IMR-90 (cell line): ENCODE data around the gene ZNF467. TPM values are rescaled to one million over a fixed set of nuclear protein-coding genes. Genes with fewer than 3 reads are reported as not detected.

Source experiments
- ATAC-seq: fragments of 200-7000 bp; cut with Tn5 transposase; 2 replicates; pipeline ENCODE4 v1.9.1; 2020; ENCODE audit warnings: low read depth, mild to moderate bottlenecking, moderate library complexity
- BruUV-seq: library from RNA; stranded (reverse); fragments of 400-500 nt; replicated peaks from 2 replicates; lab custom pipeline; 2021; lab: Mats Ljungman, UMichigan
- CTCF ChIA-PET: fragments of 300-600 bp; formaldehyde crosslinking; extraction: SDS; loops from one replicate; lab custom pipeline; 2021; ENCODE audit warnings: antibody characterized with exemption; lab: Yijun Ruan, JAX
- POLR2A ChIA-PET: fragments of 300-600 bp; sonication (Branson Sonifier 250); formaldehyde crosslinking; loops from one replicate; lab custom pipeline; 2022; ENCODE audit warnings: antibody characterized with exemption; ENCODE audit not compliant: unreplicated experiment; lab: Charles Lee
- DNase-seq: peaks from one replicate; pipeline ENCODE4 v3.0.0; 2013
- H2AFZ ChIP-seq: replicated peaks from 2 replicates; pipeline ENCODE3; 2013; ENCODE audit warnings: low read length, mild to moderate bottlenecking; ENCODE audit not compliant: poor library complexity
- H2AK5ac ChIP-seq: 2 replicates; pipeline ENCODE4 v1.6.1; 2013; ENCODE audit warnings: low read depth, low read length, inconsistent platforms
- H2AK9ac ChIP-seq: replicated peaks from 2 replicates; pipeline ENCODE3; 2013; ENCODE audit warnings: mild to moderate bottlenecking, low read depth, low read length, moderate library complexity; ENCODE audit not compliant: poor library complexity
- H2BK120ac ChIP-seq: 2 replicates; pipeline ENCODE4 v1.6.1; 2013; ENCODE audit warnings: low read depth, low read length, inconsistent platforms
- H2BK15ac ChIP-seq: 3 replicates; pipeline ENCODE4 v1.6.1; 2013; ENCODE audit warnings: low read depth, low read length, inconsistent platforms
- H2BK20ac ChIP-seq: 2 replicates; pipeline ENCODE4 v1.6.1; 2013; ENCODE audit warnings: low read depth, mild to moderate bottlenecking, inconsistent platforms, low read length, moderate library complexity
- H2BK5ac ChIP-seq: 2 replicates; pipeline ENCODE4 v1.6.1; 2013; ENCODE audit warnings: mild to moderate bottlenecking, low read depth, low read length, inconsistent platforms; ENCODE audit not compliant: poor library complexity, severe bottlenecking
- H3K14ac ChIP-seq: replicated peaks from 2 replicates; pipeline ENCODE4 v1.6.1; 2013; ENCODE audit warnings: low read depth, low read length, inconsistent platforms
- H3K18ac ChIP-seq: 2 replicates; pipeline ENCODE4 v1.6.1; 2013; ENCODE audit warnings: low read depth, low read length, control low read depth
- H3K23ac ChIP-seq: 2 replicates; pipeline ENCODE4 v1.6.1; 2013; ENCODE audit warnings: low read depth, low read length, inconsistent platforms
- H3K27ac ChIP-seq: 2 replicates; pipeline ENCODE4 v1.5.1; 2013; ENCODE audit warnings: mild to moderate bottlenecking, control low read depth, low read length; ENCODE audit not compliant: insufficient read depth
- H3K27me3 ChIP-seq: 2 replicates; pipeline ENCODE4 v1.6.1; 2013; ENCODE audit warnings: low read length; ENCODE audit not compliant: control insufficient read depth, insufficient read depth
- H3K36me3 ChIP-seq: 2 replicates; pipeline ENCODE4 v1.6.1; 2013; ENCODE audit warnings: low read length, mixed read lengths; ENCODE audit not compliant: control insufficient read depth, insufficient read depth
- H3K4ac ChIP-seq: 2 replicates; pipeline ENCODE4 v1.6.1; 2013; ENCODE audit warnings: low read depth, low read length, inconsistent platforms
- H3K4me1 ChIP-seq: 2 replicates; pipeline ENCODE4 v1.6.1; 2013; ENCODE audit warnings: low read length, mixed read lengths; ENCODE audit not compliant: control insufficient read depth, insufficient read depth
- H3K4me2 ChIP-seq: 2 replicates; pipeline ENCODE4 v1.6.1; 2013; ENCODE audit warnings: low read depth, mild to moderate bottlenecking, control low read depth, low read length, moderate library complexity
- H3K4me3 ChIP-seq: 2 replicates; pipeline ENCODE4 v1.5.1; 2013; ENCODE audit warnings: low read depth, mild to moderate bottlenecking, control low read depth, low read length, moderate library complexity; ENCODE audit not compliant: insufficient read depth
- H3K56ac ChIP-seq: 2 replicates; pipeline ENCODE4 v1.6.1; 2013; ENCODE audit warnings: low read length, inconsistent platforms; ENCODE audit not compliant: insufficient read depth; ENCODE audit errors: extremely low read depth
- H3K79me1 ChIP-seq, 2 experiments: 2 replicates each; pipeline ENCODE4 v1.6.1; 2013; ENCODE audit warnings: low read length in 2 of 2, inconsistent platforms in 1 of 2, low read depth in 1 of 2
- H3K9ac ChIP-seq: 2 replicates; pipeline ENCODE4 v1.6.1; 2013; ENCODE audit warnings: low read depth, low read length, control low read depth
- H3K9me1 ChIP-seq: 2 replicates; pipeline ENCODE4 v1.6.1; 2013; ENCODE audit warnings: low read length, inconsistent platforms; ENCODE audit not compliant: insufficient read depth
- H3K9me3 ChIP-seq: 2 replicates; pipeline ENCODE4 v1.6.1; 2013; ENCODE audit warnings: low read length; ENCODE audit not compliant: control insufficient read depth, insufficient read depth
- H4K20me1 ChIP-seq: 2 replicates; pipeline ENCODE4 v1.6.1; 2013; ENCODE audit warnings: low read length, inconsistent platforms; ENCODE audit not compliant: insufficient read depth
- H4K5ac ChIP-seq: 2 replicates; pipeline ENCODE4 v1.6.1; 2013; ENCODE audit warnings: mild to moderate bottlenecking, low read depth, low read length, control low read depth
- H4K8ac ChIP-seq, 2 experiments: 2 replicates each; pipeline ENCODE4 v1.6.1; 2013; ENCODE audit warnings: low read depth in 2 of 2, low read length in 2 of 2, control low read depth in 1 of 2, inconsistent platforms in 1 of 2
- H4K91ac ChIP-seq: 2 replicates; pipeline ENCODE4 v1.6.1; 2013; ENCODE audit warnings: low read depth, low read length, inconsistent platforms; ENCODE audit not compliant: insufficient read depth
- BHLHE40 ChIP-seq: fragments of 150-350 bp; IDR thresholded peaks from 2 replicates; pipeline ENCODE4 v1.6.1; 2016; ENCODE audit warnings: mild to moderate bottlenecking, low read depth, low read length
- CEBPB ChIP-seq: IDR thresholded peaks from 2 replicates; pipeline ENCODE4 v1.6.1; 2012; ENCODE audit warnings: low read depth, low read length, improper control_type of control experiment
- CHD1 ChIP-seq: IDR thresholded peaks from 2 replicates; pipeline ENCODE4 v1.6.1; 2012; ENCODE audit warnings: low read depth, low read length, improper control_type of control experiment
- ELK1 ChIP-seq: fragments of 150-350 bp; IDR thresholded peaks from 2 replicates; pipeline ENCODE4 v1.6.1; 2016; ENCODE audit warnings: low read depth, mild to moderate bottlenecking, low read length, moderate library complexity, borderline replicate concordance
- FOS ChIP-seq: fragments of 150-350 bp; IDR thresholded peaks from 2 replicates; pipeline ENCODE4 v1.6.1; 2016; ENCODE audit warnings: low read depth, low read length
- MAFK ChIP-seq: IDR thresholded peaks from 2 replicates; pipeline ENCODE4 v1.6.1; 2012; ENCODE audit warnings: low read depth, low read length, improper control_type of control experiment
- MAZ ChIP-seq: IDR thresholded peaks from 2 replicates; pipeline ENCODE4 v1.6.1; 2012; ENCODE audit warnings: low read depth, mild to moderate bottlenecking, low read length, improper control_type of control experiment, moderate library complexity, borderline replicate concordance
- MXI1 ChIP-seq: IDR thresholded peaks from 2 replicates; pipeline ENCODE4 v1.6.1; 2012; ENCODE audit warnings: low read depth, mild to moderate bottlenecking, low read length, moderate library complexity, borderline replicate concordance
- NFE2L2 ChIP-seq: fragments of 150-350 bp; IDR thresholded peaks from 2 replicates; pipeline ENCODE4 v1.6.1; 2016; ENCODE audit warnings: low read depth, mild to moderate bottlenecking, low read length
- POLR2A ChIP-seq: IDR thresholded peaks from 2 replicates; pipeline ENCODE4 v1.6.1; 2012; ENCODE audit warnings: mild to moderate bottlenecking, low read depth, low read length
- RAD21 ChIP-seq: IDR thresholded peaks from 2 replicates; pipeline ENCODE4 v1.6.1; 2012; ENCODE audit warnings: low read length, improper control_type of control experiment
- RCOR1 ChIP-seq: IDR thresholded peaks from 2 replicates; pipeline ENCODE4 v1.6.1; 2012; ENCODE audit warnings: mild to moderate bottlenecking, low read length, improper control_type of control experiment; ENCODE audit not compliant: insufficient replicate concordance
- RFX5 ChIP-seq: IDR thresholded peaks from 2 replicates; pipeline ENCODE4 v1.8.0; 2012; ENCODE audit warnings: low read depth, mild to moderate bottlenecking, low read length, moderate library complexity
- SMC3 ChIP-seq: fragments of 150-350 bp; IDR thresholded peaks from 2 replicates; pipeline ENCODE4 v1.6.1; 2016; ENCODE audit warnings: low read depth, mild to moderate bottlenecking, antibody characterized with exemption, low read length, moderate library complexity
- WGBS, 2 experiments: methylation state at CpG; one replicate each; pipeline versions ENCODE4 v1.1.5 to v1.1.7; 2013; ENCODE audit warnings: missing lambda C conversion rate in 2 of 2; ENCODE audit not compliant: insufficient read length in 1 of 2; ENCODE audit errors: extremely low coverage in 2 of 2; 5-methylcytosine and 5-hydroxymethylcytosine counted together
- dilution Hi-C: fragments of 300-500 bp; cut with HindIII; formaldehyde crosslinking; loops from one replicate; pipeline ENCODE4 v1.14.3; 2018; ENCODE audit warnings: low sequenced_read_pairs; ENCODE audit not compliant: unreplicated experiment
- in situ Hi-C: fragments of 300-500 bp; cut with MboI; formaldehyde crosslinking; loops from 3 replicates; pipeline ENCODE4 v1.14.3; 2019; ENCODE audit warnings: low sequenced_read_pairs, inconsistent platforms, mixed read lengths
- intact Hi-C: fragments of 100-400 bp; cut with micrococcal nuclease; formaldehyde crosslinking; loops from 2 replicates; pipeline ENCODE4 v1.10.0; 2022
- polyA plus RNA-seq, 3 experiments: library from polyadenylated mRNA; depleted of rRNA; stranded (reverse); fragments of >200 nt; gene quantifications; 2 replicates each; pipeline ENCODE4 v1.2.3, GENCODE V29; 2012; ENCODE audit warnings: low replicate concordance in 1 of 3
- total RNA-seq: library from RNA; depleted of rRNA; stranded (reverse); fragments of >200 nt; gene quantifications from 2 replicates; pipeline ENCODE4 v1.2.3, GENCODE V29; 2012
- TF ChIP-seq, protein P1 (sequence below): conservative IDR thresholded peaks from 2 replicates; pipeline ENCODE4 v1.5.1; 2012; ENCODE audit warnings: mild to moderate bottlenecking, low read depth, low read length, improper control_type of control experiment
- TF ChIP-seq, protein P2 (sequence below): fragments of 150-350 bp; IDR thresholded peaks from 2 replicates; pipeline ENCODE4 v1.6.1; 2017; ENCODE audit warnings: mild to moderate bottlenecking, antibody characterized with exemption, low read length, low read depth

Gene ZNF467
- total and polyA plus RNA-seq, 2 of the 4 experiments (the other 2 are of a cell fraction), result 0.67 TPM; not detected in 1

- Histone ChIP-seq H3K18ac (no peak overlapping the region), H4K20me1 (peaks cover 4% of the 10 kb centered on the region), H3K27ac (no peak overlapping the region), H4K8ac (no peak overlapping the region), H4K91ac (no peak overlapping the region), H3K4ac (no peak overlapping the region), H2AK5ac (no peak overlapping the region), H3K23ac (no peak overlapping the region), H3K4me1 (no peaks in the 10 kb centered on the region; the same call in 1 of the 2 replicates), H2BK120ac (no peak overlapping the region), H2BK5ac (no peak overlapping the region), H2AK9ac (no peak overlapping the region), H2BK20ac (no peak overlapping the region), H2AFZ (no peak overlapping the region), H3K14ac (no peak overlapping the region), H3K9me3 (no peaks in the 10 kb centered on the region), H3K36me3 (no peaks in the 10 kb centered on the region), H3K9me1 (no peaks in the 10 kb centered on the region), H2BK15ac (no peak overlapping the region), H3K79me1 (no peaks in the 10 kb centered on the region), H3K4me3 (no peak overlapping the region), H3K27me3 (peaks cover 38% of the 10 kb centered on the region), H4K5ac (no peak overlapping the region), H3K9ac (no peak overlapping the region), H3K56ac (no peak overlapping the region), H3K4me2 (no peak overlapping the region)
- ChIA-PET POLR2A (no interaction called here), CTCF (no interaction called here)
- intact Hi-C loops, result no loop called here
- 40% methylated on average over 1 of the region's 19 CpGs; no CpG with 5 or more reads in 1 of the 2 experiments for WGBS, 2 experiments
- in situ Hi-C loops, result no loop called here
- DNase-seq (no peak), ATAC-seq (no peak)
- TF ChIP-seq SMC3 (no peak), POLR2A (no peak), CHD1 (no peak), RCOR1 (no peak), MXI1 (no peak), MAZ (no peak), BHLHE40 (no peak), NFE2L2 (no peak), RFX5 (no peak), MAFK (no peak), FOS (no peak), ELK1 (no peak), RAD21 (no peak), CEBPB (no peak)
- TF ChIP-seq, protein P1, sequence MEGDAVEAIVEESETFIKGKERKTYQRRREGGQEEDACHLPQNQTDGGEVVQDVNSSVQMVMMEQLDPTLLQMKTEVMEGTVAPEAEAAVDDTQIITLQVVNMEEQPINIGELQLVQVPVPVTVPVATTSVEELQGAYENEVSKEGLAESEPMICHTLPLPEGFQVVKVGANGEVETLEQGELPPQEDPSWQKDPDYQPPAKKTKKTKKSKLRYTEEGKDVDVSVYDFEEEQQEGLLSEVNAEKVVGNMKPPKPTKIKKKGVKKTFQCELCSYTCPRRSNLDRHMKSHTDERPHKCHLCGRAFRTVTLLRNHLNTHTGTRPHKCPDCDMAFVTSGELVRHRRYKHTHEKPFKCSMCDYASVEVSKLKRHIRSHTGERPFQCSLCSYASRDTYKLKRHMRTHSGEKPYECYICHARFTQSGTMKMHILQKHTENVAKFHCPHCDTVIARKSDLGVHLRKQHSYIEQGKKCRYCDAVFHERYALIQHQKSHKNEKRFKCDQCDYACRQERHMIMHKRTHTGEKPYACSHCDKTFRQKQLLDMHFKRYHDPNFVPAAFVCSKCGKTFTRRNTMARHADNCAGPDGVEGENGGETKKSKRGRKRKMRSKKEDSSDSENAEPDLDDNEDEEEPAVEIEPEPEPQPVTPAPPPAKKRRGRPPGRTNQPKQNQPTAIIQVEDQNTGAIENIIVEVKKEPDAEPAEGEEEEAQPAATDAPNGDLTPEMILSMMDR, result no peak
- TF ChIP-seq, protein P2, sequence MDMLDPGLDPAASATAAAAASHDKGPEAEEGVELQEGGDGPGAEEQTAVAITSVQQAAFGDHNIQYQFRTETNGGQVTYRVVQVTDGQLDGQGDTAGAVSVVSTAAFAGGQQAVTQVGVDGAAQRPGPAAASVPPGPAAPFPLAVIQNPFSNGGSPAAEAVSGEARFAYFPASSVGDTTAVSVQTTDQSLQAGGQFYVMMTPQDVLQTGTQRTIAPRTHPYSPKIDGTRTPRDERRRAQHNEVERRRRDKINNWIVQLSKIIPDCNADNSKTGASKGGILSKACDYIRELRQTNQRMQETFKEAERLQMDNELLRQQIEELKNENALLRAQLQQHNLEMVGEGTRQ, result no peak
- dilution Hi-C loops, result no loop called here
- no TSS peak for BruUV-seq
Measured at GRCh38 chr7:149777551-149778326, 4.4 kb upstream of the ZNF467 start.
